DMS79 (cell line): ENCODE measurements around the gene PDZK1.
A peak's percentile ranks its signal among the peaks of the same experiment; 100 is the strongest.
"Not testable (repeated sequence)": the region's sequence is repeated elsewhere in the genome, so short reads cannot be mapped to it uniquely, and the experiment has no call there.

Source experiments
- DNase-seq: peaks from one replicate; lab custom pipeline; 2025; lab: John Stamatoyannopoulos, UW

Gene PDZK1

DNA sequence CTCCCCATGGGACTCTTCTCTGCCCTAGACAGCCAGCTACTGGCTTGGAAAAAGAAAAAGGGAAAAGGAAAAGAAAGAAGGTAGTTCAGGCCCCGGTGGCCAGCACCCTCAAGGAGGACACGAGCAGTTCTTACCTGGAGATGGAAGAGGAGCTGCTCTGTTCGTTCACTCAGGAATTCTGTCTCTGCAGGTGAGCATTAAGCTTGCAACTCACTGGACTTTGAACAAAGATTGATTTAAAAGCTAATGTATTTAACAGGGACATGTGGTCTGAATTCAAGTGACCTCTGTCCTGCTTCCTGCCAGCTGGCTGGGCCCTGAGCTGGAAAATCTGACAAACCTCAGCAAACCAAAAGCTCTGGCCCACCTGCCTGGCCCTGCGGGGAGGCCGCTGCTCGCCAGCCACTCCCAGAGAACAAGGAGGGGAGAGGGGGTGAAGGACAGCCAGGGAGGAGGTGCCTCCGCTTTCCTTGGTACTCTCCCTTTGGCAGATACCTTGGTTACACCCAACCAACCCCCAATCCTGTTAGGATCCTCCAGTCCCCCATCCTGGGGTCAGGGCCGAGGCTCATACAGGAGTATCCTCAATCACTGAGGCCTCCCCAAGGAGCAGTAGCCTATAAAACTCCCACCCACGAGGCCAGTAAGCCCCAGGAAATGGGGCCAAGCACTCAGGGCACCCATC, at the start of gene PDZK1:
Gene PDZK1 (minus strand): TSS at position 186 of the 685 bp plus-strand sequence. CDS start 19,347 bp downstream, outside the sequence.
- no peak for DNase-seq

DNA sequence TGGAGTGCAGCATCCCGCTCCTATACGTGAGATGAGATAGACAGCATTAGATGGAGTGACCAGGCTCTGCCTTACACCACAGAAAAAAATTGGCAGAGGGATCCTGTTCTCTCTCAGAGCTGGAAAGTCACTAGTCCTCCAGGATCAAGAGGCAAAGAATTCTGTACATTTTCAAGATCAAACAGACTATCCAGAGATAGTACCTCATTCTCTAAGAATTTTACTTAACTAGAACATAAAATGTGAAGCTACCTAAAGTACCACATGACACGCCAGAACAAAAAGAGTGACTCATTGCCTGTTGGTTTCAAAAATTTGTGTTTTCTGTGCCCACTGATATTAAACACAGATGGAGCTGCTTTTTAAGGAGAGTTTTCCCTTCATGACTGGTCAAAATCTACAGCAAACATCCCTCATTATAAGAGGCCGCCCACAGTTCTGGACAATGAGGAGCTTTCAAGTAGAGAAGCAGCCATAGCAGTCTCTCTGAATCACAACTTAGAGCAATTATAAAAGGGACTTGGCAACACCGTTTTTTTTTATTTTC, 44.4 kb upstream of the PDZK1 start:
- DNase-seq: no peak

DNA sequence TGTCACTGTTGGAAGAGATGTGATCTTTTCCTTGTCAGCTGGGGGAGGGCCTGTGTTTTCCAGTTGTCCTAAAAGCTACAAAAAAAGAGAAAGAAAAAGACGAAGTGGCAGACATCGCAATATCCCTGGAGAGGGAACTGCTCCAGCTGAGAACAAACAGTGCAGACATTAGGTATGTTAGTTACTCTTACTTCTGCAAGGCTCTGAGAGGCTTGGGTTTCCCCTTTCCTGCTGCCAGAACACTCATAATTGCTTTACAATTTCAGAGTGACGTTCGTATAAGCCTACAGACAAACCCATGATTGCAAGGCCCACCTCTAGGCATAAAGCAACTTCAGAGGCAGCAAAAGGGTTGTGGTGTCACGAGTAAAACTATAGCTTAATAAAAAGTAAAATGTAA, 43.3 kb upstream of the PDZK1 start:
- DNase-seq: no peak

DNA sequence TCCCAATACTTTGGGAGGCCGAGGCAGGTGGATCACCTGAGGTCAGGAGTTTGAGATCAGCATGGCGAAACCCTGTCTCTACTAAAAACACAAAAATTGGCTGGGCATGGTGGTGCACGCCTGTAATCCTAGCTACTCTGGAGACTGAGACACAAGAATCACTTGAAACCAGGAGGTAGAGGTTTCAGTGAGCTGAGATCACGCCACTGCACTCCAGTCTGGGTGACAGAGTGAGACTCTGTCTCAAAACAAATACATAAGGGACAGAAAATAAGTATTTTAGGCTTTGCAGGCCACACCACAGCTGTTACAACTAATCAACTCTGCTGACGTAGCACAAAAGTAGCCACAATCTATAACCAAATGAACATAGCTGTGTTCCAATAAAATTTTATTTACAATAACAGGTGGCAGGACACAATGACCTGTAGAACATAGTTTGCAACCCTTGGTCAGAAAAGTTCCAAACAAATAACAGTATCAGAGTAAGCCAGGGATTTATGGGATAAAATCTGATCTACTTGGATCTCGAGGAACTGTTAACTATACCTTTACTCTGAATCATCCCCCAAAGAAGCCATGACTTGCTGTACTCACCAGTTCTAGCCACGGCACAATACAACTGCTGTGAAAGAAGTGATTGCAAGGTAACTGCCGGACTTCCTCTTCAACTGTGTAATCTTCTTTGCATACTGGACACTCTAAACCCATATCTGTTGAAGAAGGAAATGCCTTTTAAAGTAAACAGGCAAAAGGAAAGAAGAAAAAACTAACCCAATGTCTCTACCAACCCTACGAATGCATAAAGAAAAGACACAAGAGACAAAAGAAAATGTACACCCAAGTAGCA, 40.5 kb upstream of the PDZK1 start:
- DNase-seq: no peak

DNA sequence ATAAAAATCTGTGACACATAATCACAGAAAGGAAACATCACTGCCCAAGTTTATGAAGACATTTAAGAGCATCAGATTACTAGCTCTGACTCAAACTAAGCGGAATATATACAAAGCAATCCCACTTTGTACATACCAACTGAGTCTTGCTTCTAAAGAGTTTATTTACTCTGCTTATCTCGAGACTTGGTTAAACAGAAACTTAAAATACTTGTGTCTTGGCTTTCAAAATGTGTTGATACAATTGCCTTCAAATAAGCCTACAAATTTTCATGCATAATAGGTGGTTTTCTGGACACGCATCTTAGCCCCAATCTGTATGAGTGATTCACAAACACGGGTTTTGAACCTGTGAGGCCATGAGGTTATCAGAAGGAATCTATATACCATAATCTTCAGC, 33.1 kb upstream of the PDZK1 start:
- DNase-seq: no peak

DNA sequence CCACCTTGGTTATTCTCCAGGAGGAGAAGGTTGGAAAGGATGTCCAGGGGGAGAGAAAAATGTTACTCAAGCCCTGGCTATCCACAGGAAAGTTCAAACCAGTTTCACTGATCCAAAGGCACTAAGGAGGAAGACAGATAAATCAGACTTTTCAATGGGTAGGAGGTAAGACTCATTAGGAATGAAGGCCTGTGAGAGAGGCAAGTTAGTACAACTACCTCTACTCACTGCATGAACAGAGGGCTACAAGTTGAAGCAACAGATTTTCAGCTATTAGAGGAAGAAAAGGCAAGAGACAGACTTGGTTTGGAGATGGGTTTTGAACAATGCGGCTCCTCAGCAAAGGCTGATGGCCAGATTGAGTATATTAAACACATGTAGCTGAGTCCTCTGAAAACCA, 29.0 kb upstream of the PDZK1 start:
- DNase-seq: no peak

DNA sequence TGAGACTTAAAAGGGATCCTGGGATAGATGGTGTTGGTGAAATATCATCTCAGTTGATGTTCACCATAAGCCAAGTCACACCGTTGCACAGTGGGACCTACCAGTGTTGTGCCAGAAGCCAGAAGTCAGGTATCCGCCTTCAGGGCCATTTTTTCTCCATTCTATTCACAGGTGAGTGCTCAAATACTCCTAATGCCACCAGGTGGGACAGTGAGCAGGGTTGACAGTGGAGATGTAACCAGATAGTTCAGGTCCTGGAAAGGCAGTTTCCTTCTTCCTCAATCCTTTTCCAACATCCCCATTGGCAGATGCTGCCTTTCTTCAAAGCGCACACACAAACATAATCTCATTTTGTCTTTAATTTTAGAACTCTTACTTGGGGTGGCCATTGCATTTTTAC, 23.7 kb upstream of the PDZK1 start:
- no peak for DNase-seq

DNA sequence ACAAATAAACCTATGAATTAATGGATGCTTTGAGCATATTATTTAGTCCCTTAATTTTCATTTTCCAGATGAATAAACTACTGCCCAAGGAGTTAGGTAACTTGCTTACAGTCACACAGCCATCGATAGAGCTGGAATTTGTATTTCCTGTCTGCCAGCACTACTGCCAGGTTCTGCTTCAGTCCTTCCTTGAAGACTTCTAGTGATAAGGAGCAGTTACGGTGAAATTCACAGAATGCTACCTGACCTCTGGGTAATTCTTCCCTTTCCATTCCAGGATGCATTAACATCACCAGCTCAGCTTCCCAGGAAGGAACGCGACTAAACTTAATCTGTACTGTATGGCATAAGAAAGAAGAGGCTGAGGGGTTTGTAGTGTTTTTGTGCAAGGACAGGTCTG, 23.3 kb upstream of the PDZK1 start:
- DNase-seq: no peak

DNA sequence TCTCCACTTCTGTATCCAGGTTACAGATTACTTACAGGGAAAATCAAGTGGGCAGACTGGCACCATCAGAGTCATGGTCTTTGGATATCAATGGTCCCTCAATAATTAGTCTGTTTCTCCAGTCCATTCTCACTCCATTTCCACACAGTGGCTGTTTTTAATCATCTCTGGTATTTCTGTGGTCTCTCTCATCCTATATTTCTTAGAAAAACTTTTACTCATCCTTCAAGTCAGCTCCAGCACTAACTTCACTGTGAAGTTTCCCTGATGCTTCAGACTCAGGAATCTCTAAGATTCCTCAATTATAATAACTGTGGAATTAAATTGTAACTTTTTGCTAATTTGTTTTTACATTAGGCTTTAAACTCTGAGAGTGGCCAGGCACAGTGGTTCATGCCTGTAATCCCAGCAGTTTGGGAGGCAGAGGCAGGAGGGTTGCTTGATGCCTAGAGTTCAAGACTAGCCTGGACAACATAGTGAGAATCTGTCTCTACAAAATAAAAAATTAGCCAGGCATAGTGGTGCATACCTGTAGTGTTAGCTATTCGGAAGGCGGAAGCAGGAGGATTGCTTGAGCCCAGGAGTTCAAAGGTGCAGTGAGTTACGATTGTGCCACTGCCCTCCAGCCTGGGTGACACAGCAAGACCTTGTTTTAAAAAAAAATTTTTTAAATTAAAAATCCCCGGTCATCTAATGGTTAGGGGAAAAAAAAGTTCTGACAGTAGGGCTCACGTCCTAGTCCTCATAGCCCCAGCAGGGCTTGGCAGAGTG, 22.7 kb upstream of the PDZK1 start:
- no peak for DNase-seq

DNA sequence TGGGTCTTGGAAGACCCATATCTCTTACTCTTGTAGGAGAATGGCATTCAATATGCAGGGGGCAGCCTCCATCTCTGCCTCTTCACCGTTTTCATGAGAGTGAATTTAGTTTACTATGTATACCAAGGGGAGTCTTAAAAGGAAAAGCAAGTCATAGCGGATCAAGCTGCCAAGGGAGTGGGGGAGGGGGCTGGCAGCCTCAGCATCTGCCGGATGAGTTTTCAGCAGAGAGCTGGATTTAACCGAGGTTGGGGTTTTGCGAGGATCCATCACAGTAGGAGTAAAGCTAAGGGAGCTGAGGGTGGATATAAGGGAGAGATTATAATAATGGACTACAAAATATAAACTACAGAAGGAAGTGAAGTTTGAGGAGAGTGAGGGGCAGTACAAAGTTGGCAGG, 22.0 kb upstream of the PDZK1 start:
- no peak for DNase-seq

DNA sequence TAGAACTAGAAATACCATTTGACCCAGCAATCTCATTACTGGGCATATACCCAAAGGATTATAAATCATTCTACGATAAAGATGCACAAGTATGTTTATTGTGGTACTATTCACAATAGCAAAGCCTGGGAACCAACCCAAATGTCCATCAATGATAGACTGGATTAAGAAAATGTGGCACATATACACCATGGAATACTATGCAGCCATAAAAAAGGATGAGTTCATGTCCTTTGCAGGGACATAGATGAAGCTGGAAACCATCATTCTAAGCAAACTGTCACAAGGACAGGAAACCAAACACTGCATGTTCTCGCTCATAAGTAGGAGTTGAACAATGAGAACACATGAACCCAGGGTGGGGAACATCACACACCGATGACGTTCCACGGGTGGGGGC, 19.0 kb upstream of the PDZK1 start:
- not testable (repeated sequence) for DNase-seq

DNA sequence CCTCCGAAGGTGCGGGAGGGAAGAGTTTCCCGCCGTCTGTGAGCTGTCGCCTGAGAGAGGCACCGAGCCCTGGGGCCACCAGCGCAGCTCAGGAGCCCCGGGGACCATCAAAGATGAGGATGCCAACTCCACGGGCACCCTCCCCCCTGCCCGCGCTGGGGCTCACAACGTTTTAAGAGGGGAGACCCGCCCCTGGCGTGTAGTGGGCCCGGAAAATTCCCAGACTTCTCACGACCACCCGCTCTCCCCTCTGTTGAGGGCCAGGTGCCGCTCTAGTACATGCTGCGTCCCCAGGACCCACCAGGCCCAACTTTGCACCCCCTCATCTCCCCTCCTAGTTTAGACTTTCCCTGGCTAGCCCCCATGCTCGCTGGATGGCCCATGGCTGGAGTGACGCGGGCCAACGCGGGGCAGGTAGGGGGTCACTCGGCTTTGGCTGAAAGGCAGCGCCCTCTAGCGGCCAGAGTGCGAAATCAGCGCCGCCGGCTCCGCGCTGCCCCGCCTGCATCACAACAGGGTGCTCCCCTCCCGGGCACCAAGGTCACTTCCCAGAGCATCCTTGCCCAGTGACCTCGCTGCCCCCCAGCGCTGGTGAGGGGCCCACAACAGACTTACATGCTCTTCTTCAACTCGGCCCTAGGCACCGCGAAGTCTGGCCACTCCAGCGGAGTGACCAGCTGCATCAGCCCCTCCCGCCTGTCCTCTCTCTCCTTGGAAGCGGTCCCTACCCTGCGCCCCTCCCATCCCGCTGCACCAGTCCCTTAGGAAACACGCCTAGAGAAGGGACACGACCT, 13.9 kb upstream of the PDZK1 start:
- DNase-seq: peak; percentile 4

DNA sequence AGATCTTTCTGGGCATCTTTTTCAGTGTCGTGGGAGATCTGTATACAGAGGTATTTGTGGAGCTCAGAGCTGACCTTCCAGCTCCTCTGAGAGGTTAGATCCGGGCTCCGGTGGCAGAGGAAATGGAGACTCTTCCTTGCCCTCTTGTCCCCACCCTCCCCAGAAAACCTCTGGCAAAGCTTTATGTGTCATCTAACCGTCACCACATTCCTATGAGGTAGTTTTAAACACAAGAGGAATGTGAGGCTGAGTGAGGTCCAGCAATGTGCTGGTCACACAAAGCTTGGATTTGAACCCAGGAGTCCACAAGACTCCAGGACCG, 13.3 kb upstream of the PDZK1 start:
- no peak for DNase-seq

DNA sequence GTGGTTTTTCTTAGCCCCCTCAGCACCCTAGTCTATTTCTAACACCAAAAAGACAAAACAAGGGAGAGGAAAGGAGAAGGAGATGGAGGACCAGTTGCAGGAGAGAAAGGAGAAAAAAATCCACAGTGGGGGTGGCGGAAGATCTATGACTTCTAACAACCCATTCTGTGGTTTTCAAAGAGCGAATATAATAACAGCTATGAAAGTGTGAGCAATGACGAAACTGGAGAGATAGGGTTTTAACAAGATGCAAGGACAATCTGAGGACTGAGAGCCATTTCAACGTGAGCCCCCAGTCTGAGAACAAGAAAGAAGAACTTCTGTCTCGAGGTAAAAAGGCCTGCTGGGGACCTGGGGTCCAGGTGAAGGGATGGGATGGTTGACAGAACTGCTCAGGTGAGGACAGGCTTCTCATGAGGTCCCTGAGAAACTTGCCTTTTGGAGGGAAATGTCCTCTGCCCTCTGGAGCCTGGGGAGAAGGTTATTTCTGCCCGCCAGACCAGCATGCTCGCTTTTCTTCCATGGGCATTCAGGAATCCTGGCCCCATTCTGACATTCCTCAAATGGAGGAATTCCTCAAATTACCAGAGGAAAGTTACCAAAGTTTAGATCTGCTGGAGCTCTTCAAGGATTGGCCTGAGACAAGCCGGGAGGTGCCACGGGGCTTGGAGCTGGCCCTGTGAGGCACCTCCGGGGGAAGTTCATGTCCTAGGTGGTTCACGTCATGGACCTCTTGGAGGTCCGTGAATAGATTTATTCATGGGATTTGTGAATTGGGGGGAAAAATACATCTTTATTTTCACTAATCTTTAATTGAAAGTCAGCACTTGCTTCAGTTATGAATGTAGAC, 12.3 kb upstream of the PDZK1 start, which contains the start of gene CD160:
Gene CD160 (plus strand): TSS at position 270 of the 850 bp plus-strand sequence. CDS start 8,829 bp downstream, outside the sequence.
- DNase-seq: no peak

DNA sequence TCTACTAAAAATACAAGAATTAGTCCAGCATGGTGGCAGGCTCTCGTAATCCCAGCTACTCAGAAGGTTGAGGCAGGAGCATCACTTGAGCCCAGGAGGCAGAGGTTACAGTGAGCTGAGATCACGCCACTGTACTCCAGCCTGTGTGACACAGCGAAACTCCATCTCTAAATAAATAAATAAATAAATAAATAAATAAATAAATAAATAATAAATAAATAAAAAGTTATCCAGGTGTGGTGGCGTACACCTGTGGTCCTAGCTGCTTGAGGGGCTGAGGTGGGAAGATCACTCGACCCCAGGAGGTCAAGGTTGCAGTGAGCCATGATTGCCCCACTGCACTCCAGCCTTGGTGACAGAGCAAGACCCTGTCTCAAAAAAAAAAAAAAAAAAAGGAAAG, 11.3 kb upstream of the PDZK1 start:
- not testable (repeated sequence) for DNase-seq

DNA sequence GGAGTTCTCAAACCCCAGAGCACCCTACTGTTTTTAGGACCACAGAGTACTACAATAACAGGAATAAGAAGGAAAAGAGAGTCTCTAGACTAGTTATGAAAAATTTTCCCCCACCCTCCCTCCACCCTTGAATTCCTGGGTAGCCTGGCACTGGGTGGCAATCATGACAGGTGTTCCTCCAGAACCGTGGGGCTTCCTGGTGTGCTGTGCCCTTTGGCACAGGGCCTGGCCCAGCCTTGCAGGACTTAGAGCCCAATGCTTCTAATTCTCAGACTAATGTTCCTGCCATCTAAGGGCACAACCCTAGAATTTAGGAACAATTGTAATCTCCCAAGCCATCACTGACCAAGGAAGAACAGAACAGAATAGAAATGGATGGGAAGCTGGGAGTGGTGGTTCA, 10.7 kb upstream of the PDZK1 start:
- no peak for DNase-seq

DNA sequence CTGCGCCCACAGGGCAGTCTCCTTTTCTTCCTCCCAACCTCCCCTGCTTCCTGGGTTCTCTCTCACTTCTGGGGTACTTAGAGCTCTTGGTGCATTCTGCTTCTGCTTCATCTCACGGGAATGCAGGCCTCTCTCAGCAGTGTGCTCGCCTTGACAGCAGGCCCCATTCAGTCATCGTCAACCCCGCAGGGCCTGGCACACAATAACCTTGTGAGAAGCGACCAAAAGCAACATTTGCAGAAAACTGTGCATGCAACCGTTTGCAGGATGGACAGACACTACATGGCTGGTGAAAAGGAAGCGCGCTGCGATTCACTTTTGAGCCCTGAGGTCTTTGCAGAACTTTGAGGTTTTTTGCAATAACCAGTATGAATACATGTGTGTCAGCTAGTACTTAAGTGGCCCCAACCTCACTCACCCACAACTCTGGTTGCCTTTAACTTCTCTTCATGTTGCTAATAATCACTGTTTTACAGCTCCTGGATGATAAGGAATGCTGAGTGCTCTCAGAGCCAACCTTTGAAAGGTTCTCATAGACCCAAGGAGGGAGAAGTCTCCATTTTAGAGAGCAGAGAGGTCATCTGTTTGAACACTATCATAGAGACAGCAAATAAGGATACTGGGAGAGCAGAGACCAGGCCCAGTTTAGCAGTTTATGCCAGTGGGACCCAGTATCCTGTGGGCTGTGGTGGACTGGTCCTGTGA, 9.6 kb upstream of the PDZK1 start:
- no peak for DNase-seq

DNA sequence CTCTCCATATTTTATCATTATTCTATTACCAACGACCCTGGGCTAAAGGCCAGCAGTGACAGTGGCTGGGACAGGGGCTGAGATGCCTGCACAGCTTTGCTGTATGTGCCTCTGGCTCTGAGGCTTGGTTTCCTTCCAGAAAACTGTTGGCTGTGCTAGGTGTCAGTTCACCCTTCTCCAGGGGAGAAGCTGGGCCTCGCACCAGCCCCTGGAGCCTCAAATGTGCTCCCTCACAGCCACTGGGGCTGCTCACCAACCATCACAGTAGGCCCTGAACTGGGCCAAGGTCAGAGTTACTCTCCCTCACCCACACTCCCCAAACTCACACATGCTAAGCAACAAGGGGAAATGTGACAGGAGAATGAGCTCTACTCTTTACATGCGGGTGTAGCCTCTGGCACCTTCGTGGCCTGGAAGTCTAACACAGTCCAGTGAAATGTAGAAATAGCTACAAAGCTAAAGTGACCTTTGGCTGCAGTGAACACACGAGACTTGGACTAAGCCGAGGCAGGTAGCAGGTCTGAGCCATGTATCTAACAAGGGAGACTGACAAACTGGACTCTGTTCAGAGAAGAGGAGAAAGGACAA, 7.5 kb upstream of the PDZK1 start:
- no peak for DNase-seq

DNA sequence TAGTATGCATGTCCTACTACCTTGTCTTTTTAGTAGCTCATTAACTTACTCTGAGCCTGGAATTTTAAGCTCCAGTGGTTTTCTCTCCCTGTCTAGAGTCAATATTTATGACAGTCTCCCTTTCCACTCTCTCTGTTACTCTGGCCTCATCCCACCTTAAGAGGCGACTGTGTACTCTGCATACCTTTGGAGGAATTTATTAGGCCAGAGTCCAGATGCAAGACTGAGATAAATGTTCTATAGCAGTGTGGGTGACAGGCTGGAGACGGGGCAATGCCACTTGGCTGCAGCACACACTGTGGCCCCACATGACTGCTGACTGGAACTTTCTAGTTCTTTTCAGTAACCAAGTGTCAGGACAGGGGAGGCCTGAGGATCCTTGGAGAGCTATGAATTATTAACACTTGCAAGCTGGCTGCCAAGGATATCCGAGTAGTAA, 4.1 kb upstream of the PDZK1 start:
- DNase-seq: no peak
